GM13977 (cell line): ENCODE data around the gene UGT3A1.

Source experiments
- DNase-seq: peaks from one replicate; pipeline ENCODE4 v3.0.0; 2012; ENCODE audit warnings: low spot score
- in situ Hi-C: fragments of 300-500 bp; cut with MboI; formaldehyde crosslinking; loops from one replicate; pipeline ENCODE4 v1.12.0; 2022; ENCODE audit warnings: low sequenced_read_pairs, low pct_unique_long_range_greater_than_20kb, mixed read lengths, inconsistent platforms; ENCODE audit not compliant: unreplicated experiment
- TF ChIP-seq, protein P1 (sequence below): IDR thresholded peaks from 2 replicates; pipeline ENCODE4 v1.5.1; 2012; ENCODE audit warnings: mild to moderate bottlenecking, control low read depth; ENCODE audit not compliant: insufficient read depth; ENCODE audit errors: extremely low read depth, missing control alignments

Gene UGT3A1

DNA sequence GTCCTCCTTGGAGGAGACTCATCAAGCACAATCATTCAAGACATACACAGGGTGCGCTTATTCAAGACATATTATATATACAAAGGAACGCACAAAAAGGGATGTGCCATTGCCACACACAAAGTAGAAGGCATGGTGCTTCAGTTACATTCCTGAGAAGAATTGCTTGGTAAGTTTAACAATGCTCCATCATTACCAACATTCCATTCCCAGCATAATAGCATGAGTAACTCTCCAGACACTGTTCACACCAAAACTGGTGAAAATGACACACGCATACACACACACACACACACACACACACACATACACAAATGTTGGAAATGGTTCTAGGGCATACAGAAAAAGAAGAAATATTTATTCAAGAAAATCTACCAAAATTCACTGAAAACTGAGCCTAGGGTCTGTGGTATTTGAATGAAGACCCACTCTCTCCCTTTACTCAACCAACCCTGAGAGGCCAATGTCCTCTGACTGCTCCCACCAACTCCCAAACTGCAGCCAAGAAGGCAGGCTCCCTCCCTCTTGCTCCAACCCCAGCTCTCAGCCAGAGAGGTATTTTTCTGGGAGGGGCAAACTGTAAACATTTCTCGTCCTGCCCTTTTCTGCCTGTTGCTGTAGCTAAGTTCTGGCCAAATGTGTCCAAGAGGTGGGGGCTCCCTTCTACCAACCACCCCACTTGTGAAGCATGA lies 19.9 kb downstream of the UGT3A1 start:
- TF ChIP-seq, protein P1, sequence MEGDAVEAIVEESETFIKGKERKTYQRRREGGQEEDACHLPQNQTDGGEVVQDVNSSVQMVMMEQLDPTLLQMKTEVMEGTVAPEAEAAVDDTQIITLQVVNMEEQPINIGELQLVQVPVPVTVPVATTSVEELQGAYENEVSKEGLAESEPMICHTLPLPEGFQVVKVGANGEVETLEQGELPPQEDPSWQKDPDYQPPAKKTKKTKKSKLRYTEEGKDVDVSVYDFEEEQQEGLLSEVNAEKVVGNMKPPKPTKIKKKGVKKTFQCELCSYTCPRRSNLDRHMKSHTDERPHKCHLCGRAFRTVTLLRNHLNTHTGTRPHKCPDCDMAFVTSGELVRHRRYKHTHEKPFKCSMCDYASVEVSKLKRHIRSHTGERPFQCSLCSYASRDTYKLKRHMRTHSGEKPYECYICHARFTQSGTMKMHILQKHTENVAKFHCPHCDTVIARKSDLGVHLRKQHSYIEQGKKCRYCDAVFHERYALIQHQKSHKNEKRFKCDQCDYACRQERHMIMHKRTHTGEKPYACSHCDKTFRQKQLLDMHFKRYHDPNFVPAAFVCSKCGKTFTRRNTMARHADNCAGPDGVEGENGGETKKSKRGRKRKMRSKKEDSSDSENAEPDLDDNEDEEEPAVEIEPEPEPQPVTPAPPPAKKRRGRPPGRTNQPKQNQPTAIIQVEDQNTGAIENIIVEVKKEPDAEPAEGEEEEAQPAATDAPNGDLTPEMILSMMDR = no peak
- in situ Hi-C loops = no loop called here
- DNase-seq = no peak

DNA sequence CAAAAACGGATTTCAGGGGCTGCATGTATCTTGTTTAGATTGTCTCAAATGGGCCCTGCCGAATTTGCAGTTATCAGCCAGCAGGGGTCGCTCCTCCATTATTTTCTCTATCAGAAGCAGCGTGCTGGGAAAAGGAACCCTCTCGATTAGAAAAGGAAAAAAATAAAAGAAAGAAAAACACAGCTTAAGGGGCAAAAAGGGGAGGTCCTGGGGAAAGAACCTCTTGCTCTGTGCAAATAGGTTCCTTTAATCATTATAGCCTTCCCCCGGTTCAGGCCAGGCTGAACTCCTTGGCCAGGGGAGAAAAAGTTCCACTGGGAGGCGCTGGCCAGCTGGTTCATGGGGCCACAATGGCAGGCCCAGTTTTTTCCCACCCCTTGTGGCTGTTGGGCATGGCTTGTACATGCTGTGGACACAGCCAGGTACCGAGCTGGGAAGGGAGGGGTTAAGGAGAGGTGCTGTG lies 27.8 kb downstream of the UGT3A1 start:
- in situ Hi-C loops = no loop called here
- no peak for DNase-seq
- TF ChIP-seq, protein P1 = peak; percentile 35

DNA sequence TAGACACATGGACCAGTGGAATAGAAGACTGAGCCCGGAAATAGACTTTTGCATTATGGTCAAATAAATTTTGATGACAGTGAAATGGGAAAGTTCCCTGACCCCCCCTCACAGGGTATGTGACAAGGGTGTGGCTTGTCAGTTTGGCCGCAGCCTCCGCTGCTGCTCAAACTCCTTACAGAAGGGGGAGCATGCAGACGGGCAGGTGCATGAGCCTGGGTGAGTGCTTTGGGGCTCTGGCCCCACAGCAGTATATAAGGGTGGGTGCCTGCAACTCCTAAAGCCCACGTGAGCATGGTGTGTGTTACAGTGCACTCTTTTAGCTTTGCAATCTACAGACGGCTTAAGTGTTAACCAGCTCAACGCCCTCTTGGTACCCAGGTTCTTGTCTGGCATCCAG lies 30.9 kb downstream of the UGT3A1 start:
- no peak for DNase-seq
- TF ChIP-seq, protein P1 = no peak
- in situ Hi-C loops = no loop called here

DNA sequence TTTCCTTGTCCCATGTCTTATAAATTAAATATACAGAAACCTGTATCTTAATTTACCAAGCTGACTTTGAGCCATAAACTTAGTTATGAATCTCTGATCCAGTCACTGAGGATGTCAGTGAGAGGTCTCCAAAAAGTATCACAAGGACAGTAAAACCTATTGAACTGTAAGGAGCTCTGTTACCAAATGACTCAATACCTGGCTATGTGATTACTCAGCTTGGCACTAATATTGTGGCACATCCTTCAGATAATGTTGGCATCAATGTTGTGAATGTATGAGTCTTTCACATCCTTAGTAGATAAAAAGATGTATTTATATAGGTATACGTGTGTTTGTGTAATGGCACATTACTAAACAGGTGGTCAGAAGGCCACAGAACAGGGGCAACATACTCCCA lies 34.8 kb downstream of the UGT3A1 start:
- DNase-seq = no peak
- in situ Hi-C loops = no loop called here
- TF ChIP-seq, protein P1 = no peak

DNA sequence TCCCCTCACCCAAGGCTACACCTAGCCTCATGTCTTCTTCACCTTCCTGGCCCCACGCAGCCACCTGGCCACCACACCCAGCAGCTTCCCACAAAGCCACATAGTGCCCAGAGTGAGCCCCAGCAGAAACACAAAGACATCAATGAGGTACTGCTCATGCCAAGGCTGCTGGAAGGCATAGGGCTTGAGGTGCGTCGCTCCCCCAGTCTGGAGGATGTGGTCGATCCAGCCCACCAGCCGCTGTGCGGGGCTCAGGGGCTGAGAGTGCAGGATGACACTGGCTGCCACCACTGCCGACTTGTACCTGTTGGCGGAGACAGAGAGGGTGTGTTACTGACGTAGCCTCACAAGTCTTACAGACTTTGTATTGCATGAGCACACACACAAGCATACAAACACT lies 37.0 kb downstream of the UGT3A1 start:
- TF ChIP-seq, protein P1 = no peak
- no peak for DNase-seq

DNA sequence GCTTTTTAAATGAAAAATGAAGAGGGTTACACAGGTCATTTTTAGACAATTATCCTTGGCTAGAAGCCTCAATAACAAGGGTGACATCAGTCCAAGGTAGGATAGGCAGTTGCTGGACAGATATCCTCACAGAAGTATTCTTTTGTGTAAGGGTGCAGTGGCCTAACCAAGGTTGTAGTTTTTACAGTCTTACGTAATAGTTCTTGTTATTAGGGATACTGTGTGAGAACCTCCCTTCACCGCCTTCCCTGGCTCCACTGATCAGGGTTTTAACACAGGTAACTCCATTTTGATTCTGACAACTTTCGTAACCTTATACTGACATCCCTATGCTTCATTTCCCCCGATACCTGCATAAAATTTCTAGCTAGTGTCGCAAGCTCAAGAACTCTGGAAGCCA lies 44.1 kb downstream of the UGT3A1 start:
- in situ Hi-C loops = loop anchor here (25.0 kb wide), 2 partner anchors 310 to 860 kb away; no protein-coding TSS in a partner anchor
- TF ChIP-seq, protein P1 = no peak
- no peak for DNase-seq

More for the DNA sequence above, 37.0 kb downstream of the UGT3A1 start:
- in situ Hi-C loops = no loop called here
